ENCODE measurements around the gene HPX.

Gene HPX

DNA sequence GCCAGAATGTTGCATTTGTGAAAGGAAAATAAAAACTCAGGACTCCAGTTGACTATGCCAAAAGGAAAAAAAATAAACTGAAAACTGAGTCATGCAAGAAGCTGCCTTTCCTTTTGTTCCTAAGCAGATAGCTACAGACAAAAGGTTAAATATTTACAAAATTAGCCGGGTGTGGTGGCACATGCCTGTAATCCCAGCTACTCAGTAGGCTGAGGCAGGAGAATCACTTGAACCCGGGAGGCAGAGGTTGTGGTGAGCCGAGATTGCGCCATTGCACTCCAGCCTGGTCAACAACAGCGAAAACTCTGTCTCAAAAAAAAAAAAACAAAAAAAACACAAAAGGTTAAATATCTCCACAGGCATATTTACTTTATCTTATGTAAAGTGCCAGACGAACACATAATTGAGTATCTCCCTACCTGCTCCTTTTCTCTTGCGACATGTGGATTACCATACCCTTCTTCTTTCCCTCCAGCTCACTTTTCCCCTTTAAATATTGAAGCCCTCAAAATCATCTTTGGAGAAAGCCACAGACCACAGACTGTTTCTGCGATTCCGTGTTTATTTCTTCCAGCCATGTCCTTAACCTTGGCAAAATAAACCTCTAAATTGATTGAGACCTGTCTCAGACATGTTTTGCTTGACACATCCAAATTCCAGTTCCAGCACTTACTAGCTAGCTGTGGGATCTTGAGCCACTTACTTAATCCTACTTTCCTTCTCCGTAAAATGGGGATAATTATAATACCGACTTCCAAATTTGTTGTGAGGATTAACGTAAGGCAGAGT, 52.8 kb downstream of the HPX start:
- Histone ChIP-seq H3K36me3 (no peaks in the 10 kb centered on the region), H3K4me3 (ENCODE audit: low read depth, low read length) (no peak overlapping the region), H3K9me3 (no peaks in the 10 kb centered on the region), H3K4me1 (no peaks in the 10 kb centered on the region), H3K27me3 (no peaks in the 10 kb centered on the region)
- no peak for DNase-seq
- no peak for TF ChIP-seq CTCF (IDR thresholded peaks at IDR 0.05; ENCODE audit: low read depth, low read length)

GRCh38 chr11:6385046-6385777, 55.6 kb downstream of the HPX start:
- H3K36me3 ChIP-seq: no peaks in the 10 kb centered on the region
- H3K4me3 ChIP-seq (ENCODE audit: low read depth, low read length): no peak overlapping the region
- no peaks in the 10 kb centered on the region for H3K4me1 ChIP-seq
- no peaks in the 10 kb centered on the region for H3K9me3 ChIP-seq
- no peak for DNase-seq
- no peaks in the 10 kb centered on the region for H3K27me3 ChIP-seq
- no peak for TF ChIP-seq CTCF (IDR thresholded peaks at IDR 0.05; ENCODE audit: low read depth, low read length)

All from BE2C (cell line).